Mammary epithelial cell (primary cell): ENCODE measurements around the gene SGTA.

Source experiments
- EZH2 ChIP-seq: IDR thresholded peaks from 2 replicates; pipeline ENCODE4 v1.6.1; 2012; ENCODE audit warnings: low read length, inconsistent platforms, borderline replicate concordance
- TF ChIP-seq, protein P1 (sequence below), 2 donors: IDR thresholded peaks in 1 of 2; conservative IDR thresholded peaks in 1 of 2; 2 replicates each; pipeline ENCODE4 v1.5.1; 2011 to 2012; ENCODE audit warnings: inconsistent platforms in 2 of 2, low read length in 2 of 2, mild to moderate bottlenecking in 2 of 2, control low read depth in 1 of 2, low read depth in 1 of 2; ENCODE audit not compliant: insufficient read depth in 1 of 2; ENCODE audit errors: extremely low read depth in 1 of 2

DNA sequence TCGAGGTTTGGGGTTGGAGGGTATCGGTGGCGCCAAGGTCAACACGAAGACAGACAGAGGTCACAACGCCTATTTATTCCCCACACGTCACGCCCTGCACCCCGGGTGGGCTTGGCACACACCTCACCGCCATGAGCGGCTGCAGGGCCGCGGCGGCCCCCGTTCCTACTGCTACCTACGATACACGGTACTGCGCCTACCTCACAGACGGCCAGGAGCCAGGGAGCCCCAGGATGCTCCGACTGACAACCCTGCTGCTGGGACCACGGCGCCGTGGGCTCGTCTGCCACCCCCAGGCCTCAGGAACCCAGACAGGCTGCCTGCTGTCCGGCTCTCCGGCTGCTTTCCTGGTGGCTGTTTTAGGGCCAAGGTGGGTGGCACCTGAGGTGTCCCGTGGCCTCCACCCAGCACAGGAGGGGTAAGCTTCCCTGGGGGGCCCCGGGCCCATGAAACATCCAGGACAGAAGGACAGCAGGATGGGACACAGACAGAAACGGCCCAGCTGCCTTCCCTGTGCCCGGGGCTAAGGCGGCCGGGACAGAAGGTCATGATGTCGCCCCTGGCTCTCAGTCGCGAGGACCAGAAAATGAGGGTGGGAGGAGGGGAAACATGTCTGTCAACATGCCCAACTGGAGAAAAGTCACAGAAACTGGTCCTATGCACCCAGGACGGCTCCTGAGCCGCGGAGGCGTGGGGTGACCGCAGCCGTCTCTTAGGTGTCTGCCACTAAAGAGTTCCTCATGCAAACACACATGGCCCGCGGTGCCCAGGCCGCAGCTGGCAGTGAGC is 28.2 kb downstream of the SGTA start:
- TF ChIP-seq, protein P1, sequence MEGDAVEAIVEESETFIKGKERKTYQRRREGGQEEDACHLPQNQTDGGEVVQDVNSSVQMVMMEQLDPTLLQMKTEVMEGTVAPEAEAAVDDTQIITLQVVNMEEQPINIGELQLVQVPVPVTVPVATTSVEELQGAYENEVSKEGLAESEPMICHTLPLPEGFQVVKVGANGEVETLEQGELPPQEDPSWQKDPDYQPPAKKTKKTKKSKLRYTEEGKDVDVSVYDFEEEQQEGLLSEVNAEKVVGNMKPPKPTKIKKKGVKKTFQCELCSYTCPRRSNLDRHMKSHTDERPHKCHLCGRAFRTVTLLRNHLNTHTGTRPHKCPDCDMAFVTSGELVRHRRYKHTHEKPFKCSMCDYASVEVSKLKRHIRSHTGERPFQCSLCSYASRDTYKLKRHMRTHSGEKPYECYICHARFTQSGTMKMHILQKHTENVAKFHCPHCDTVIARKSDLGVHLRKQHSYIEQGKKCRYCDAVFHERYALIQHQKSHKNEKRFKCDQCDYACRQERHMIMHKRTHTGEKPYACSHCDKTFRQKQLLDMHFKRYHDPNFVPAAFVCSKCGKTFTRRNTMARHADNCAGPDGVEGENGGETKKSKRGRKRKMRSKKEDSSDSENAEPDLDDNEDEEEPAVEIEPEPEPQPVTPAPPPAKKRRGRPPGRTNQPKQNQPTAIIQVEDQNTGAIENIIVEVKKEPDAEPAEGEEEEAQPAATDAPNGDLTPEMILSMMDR (conservative IDR thresholded peaks at IDR 0.05 in 1 of 2, IDR thresholded peaks at IDR 0.05 in 1 of 2; ENCODE audit: extremely low read depth in 1 of 2, insufficient read depth in 1 of 2, low read depth in 1 of 2, low read length in 2 of 2) = no peak
- no peak for TF ChIP-seq EZH2
